ENCODE measurements around the gene HMGCL. TPM values are rescaled to one million over a fixed set of nuclear protein-coding genes. Genes with fewer than 3 reads are reported as not detected.
"Not testable (repeated sequence)": the region's sequence is repeated elsewhere in the genome, so short reads cannot be mapped to it uniquely, and the experiment has no call there.

HMGCL gene
- polyA plus RNA-seq, 4 donors = 68.8 to 83.8 (median 77.1) TPM

DNA sequence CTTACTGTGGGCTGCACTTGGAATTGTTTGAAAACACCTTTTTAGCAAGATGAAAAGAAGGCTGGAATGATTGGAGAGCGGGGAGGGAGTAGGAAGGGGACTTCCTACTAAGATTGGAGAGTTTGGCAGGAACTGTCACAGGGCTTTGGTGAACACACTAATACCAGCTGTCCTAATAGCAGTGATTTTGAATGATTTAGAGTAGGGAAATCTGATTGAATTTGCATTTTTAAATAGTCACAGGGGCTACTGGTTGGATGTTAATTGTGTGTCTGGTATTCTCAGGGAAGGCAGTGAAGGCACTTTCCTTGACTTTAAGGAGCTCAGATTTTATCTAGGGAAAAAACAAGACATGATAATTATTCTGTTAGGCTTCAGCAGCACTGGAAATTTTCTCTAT, 2.5 kb upstream of the HMGCL start:
- no peak for DNase-seq (ENCODE audit: low read depth in 4 of 4, low spot score in 3 of 4)

DNA sequence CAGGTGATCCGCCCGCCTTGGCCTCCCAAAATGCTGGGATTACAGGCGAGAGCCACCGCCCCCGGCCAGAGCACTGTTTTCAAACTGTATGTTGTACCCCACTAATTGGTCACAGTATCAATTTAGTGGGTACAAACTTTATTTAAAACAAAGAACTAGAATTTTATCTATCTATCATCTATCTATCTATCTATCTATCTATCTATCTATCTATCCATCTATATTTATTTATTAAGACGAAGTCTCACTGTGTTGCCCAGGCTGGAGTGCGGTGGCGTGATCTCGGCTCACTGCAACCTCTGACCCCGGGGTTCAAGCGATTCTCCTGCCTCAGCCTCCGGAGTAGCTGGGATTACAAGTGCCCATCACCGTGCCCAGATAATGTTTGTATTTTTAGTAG, 1.4 kb upstream of the HMGCL start:
- DNase-seq (ENCODE audit: low read depth in 4 of 4, low spot score in 3 of 4) = not testable (repeated sequence)

DNA sequence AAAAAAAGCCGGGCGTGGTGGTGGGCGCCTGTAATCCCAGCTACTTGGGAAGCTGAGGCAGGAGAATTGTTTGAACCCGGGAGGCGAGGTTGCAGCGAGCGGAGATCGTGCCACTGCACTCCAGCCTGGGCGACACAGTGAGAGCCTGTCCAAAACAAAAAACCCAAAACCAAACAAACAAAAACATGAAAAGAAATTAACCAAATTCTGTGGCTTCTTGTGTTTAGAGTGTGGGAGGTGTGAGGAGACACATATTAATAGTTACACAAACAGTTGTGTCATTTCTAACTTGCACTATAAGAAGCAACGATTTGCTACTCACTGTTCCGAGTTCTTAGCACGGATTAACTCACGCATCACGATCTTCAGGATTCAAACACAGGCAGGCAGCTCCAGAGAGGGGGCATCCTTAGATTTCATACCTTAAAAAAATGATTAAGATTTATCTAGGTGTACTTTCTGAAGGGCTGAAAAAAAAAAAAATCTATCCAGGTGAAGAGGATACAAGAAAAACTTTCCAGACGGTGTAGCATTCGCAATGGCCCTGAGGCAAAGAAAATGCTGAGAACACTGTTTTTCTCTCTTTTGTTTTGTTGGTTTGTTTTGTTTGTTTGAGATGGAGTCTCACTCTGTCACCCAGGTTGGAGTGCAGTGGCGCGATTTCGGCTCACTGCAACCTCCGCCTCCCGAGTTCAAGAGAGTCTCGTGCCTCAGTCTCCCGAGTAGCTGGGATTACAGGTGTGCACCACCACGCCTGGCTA, 713 bp upstream of the HMGCL start:
- no peak for DNase-seq (ENCODE audit: low read depth in 4 of 4, low spot score in 3 of 4)

DNA sequence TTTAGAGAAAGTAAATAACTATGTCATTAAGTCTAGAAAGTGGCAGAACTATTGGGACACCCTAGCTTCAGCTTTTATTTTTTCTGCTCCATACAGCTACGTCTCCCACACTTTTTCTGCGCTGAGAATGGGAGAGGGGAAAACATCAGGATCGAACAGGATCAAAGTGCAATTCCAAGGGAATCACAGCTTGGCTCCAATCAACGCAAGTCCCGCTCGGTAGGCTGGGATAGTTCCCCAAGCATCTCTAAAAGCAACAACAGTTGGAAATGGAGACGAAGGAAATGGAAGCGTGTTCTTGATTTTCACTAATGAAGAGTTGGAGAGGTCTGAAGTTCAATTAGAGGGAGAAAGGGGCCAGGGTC, 536 bp downstream of the HMGCL start:
- DNase-seq (ENCODE audit: low read depth in 4 of 4, low spot score in 3 of 4) = no peak

DNA sequence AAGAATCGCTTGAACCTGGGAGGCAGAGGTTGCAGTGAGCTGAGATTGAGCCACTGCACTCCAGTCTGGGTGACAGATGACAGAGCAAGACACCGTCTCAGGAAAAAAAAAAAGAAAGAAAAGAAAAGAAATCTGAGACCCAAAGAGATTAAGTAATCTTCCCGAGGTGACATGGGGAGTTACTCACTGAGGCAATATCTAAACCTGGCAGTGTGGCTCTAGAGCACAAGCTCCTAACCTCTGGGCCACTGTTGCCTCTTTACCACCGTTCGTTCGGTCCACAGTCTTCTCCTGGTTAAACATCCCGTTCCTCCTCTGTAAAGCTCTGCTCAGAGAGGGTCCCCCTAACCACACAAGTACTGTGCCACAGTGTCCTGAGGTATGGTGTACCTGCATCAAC, 1.5 kb downstream of the HMGCL start:
- DNase-seq (ENCODE audit: low read depth in 4 of 4, low spot score in 3 of 4) = no peak

DNA sequence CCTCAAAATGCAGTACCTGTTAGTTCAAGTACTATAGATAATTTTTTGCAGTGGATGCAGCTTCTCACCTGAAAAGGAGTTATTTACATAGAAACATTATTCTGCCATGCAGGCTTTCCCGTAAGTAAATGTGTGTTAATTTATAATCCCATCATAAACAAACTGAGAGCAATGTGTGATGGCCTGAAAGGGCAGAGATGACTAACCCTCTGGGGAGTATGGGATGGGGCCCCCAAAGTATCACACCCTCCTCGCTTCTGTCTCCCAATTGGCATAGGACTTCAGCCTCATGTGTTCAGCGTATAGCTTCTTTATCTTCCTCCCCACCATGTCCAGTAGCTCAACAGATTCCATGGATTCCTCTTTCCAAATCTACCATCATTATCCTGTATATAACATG, 7.6 kb downstream of the HMGCL start:
- DNase-seq (ENCODE audit: low read depth in 4 of 4, low spot score in 3 of 4) = no peak

DNA sequence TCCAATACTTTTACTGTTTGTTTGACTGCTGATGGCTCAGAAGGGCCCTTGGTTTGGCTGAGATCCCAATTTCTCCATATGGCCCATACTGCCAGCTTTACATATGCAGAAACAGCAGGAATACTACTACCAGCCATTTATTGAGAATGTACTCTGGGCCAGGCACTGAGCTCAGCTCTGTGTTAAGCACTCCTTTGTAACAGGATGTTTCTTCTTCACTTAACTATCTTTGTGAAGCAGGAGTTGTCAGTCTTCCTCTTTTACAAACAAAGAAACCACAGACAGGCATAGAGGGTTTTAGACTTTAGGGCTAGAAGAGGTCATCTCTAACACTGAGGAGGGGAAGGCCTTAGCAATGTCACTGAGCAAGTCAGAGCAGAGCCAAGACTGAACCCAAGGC, 8.3 kb downstream of the HMGCL start:
- no peak for DNase-seq (ENCODE audit: low read depth in 4 of 4, low spot score in 3 of 4)

DNA sequence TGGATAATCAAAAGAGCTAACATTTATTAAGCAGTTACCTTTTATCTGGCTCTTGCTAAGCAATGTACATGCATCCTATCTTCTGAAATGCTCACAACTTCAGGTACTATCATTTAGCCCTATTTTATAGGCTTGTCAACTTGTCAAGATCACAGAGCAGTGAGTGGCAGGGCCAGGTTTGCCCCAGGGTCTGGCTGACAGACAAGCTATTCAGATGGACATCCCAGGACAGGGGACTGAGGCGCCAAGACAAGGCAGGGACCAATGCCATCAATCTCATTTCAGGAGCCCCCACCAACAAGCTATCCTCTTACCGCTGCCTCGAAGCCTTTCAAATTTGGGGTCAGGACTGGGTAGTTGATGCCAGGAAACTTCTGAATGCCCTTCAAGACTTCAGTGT, 8.9 kb downstream of the HMGCL start:
- no peak for DNase-seq (ENCODE audit: low read depth in 4 of 4, low spot score in 3 of 4)

DNA sequence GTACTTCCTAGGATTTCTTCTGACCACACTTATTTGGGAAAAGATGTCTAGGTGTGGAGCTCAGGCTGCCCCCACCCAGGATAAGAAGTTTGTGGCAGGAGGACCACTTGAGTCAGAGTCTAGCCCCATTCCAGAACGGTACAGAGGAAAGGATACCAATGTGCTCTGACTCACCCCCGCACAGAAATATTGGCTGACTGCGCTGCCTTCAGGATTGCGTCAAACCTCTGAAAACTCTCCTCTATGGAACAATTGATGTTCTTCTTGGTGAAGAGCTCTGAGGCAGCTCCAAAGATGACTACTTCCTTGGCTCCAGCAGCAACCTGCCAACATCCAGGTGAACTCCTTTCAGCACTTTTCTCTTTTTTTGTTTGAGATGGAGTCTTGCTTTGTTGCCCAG, 11.2 kb downstream of the HMGCL start:
- DNase-seq (ENCODE audit: low read depth in 4 of 4, low spot score in 3 of 4) = no peak

DNA sequence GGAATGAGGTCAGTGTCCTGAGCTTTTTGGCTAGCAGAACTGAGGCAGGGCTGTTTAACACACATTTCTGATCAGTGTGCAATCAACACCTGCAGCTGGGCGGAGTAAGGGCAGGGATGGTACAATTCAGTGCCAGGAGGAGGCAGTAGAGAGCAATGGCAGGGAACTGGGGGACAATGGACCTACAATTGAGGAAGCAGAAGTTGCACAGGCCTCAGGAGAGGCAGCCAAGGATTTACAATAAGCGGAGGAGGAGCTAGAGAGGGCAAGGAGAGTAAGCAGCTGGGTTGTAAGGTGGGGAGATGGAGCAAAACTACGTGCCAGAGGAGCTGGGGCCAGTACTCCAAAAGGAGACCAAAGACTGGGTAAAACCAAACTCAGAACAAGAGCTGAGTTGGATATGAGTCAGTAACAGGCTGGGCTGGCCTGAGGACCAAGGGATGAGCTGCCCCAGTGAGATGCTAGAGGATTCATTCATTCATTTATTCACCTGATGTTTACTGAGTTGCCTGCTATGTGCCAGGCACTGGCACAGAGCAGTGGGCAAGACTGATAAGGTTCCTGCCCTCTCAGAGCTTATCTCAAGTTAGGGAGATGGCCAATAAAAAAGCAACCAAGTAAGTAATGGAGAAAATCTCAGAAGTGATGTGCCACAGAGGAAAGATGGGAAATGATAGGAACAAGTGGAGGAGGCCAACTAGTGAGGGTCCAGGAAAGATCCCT, 14.2 kb downstream of the HMGCL start:
- DNase-seq (ENCODE audit: low read depth in 4 of 4, low spot score in 3 of 4) = no peak

DNA sequence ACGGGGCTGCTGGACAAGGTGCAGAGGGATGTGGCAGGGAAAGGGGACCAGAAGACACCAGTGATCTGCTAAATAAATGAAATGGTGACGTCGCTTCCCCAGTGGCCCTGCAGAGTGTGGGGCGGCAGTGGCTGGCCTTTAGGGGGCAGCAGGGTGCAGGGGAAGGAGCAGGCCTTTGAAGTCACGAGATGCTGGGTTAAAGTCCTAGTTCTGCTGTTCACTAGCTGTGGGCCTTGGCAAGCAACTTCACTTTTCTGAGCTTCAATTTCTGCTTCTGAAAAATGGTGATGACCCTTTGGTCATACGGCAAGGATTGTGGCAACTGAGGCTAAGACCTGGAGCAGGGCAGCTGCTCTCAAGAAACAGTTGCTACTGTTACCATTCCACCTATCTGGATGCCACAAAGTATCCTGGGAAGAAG, 15.5 kb downstream of the HMGCL start:
- DNase-seq (ENCODE audit: low read depth in 4 of 4, low spot score in 3 of 4) = no peak

DNA sequence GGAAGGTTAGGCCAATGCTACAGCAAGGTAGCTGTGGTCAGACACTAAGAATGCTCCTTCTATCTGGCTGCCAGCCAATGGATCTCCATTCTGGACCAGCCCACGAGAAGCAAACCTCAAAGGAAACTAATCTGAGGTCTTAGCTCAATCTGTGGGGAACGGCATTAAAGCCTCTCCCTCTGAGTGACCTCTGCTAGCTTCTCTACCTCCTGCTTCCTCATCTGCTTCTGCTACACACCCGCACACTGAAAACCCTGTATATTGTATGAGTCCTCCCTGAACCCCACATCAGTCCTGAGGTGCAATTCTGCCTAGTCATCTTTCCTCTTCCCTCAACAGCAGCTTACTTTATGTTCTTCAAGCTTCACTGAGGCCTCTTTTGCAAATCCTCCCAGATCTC, 17.8 kb downstream of the HMGCL start:
- no peak for DNase-seq (ENCODE audit: low read depth in 4 of 4, low spot score in 3 of 4)

DNA sequence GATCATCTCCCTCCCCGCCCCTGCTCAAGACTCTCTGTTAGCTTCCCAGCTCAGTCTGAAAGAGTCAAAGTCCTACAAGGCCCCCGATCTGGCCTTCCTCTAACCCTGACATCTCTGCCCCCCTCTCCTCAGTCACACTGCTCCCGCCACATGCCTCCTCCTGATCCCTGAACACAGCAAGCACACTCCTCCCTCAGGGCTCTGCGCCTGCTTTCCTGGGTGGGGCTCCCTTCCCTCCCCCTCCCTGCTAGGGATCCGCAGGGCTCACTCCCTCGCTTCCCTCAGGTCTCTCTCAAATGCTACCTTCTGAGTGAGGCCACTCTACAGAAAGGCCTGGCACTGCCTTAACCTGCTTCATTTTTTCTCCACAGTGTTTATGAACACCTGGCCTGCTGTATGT, 18.9 kb downstream of the HMGCL start:
- no peak for DNase-seq (ENCODE audit: low read depth in 4 of 4, low spot score in 3 of 4)

DNA sequence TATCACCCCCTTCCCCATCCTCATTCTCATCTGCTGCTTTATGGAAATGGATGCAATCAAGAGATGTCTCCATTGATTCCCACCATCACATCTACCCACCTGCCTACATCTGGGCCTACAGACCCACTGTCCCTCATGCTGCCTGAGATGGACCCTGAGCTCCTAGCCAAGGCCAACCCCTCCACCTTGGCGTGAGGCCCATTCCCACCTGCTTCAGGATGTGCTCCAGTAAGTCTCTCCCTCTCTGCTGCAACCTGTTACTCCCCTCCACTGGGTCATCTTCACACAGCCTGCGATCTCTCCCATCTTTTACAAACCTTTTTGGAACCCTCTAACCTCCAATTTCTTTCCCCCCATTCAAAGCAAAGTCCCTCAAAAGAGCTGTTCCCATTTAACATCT, 20.2 kb downstream of the HMGCL start:
- DNase-seq (ENCODE audit: low read depth in 4 of 4, low spot score in 3 of 4) = no peak

DNA sequence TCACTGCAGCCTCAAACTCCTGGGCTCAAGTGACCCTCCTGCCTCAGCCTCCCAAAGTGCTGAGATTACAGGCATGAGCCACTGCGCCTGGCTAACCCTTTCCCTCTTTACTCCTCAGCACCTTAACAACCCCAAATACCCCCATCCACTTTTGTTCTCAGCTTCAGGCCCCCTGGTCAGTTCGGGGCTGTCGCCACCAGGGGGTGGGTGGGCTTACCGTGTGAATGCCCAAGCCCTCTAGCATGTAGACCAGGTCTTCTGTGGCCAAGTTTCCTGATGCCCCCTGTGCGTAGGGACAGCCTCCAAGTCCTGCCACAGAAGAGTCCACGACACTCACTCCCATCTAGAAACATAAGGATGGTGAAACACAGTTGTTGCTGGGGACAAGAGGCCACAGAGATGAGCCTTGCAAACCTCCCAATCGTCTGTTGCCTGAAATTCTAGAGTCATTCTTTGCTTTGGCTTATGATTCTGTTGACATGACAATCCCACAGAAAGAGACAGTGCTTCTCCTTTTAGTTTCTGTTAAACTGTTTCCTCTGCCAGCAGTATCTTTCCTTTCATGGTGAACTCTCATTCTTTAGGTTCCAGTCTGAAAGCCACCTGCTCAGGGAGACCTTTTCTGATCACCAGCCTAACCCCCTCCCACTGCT, 20.9 kb downstream of the HMGCL start:
- DNase-seq (ENCODE audit: low read depth in 4 of 4, low spot score in 3 of 4) = no peak

DNA sequence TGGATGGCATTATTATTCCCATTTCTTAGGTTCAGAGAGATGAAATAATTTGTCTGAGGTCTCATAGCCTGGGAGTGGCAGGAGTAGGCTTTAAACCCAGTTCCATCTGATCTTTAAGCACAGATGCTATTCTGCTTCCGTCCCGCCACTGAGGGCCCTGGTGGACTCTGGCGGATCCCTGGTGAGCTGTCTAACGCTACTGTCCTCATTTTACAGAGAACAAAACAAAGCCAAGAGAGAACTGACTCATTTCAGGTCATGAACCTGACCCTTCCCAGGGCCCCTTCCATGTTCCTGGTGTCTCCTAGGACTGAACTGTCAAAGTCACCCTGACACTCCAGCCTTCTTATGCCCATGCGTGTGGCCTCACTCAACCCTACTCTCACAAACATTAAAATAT, 21.6 kb downstream of the HMGCL start:
- no peak for DNase-seq (ENCODE audit: low read depth in 4 of 4, low spot score in 3 of 4)

DNA sequence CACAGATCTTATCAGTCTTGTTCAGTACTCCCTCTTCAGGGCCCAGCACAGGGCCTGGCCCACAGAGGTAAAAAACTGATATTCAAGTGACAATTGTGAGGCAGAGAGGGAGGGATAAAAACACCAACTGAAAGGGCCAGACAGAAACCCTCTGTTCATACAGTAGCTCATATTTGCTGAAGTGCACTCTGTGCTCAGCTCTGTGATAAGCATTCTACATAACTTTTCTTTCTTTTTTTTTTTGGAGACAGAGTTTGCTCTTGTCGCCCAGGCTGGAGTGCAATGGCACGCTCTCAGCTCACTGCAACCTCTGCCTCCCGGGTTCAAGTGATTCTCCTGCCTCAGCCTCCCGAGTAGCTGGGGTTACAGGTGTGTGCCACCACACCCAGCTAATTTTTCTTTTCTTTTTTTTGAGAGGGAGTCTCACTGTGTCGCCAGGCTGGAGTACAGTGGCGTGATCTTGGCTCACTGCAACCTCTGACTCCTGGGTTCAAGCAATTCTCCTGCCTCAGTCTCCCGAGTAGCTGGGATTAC, 22.4 kb downstream of the HMGCL start:
- DNase-seq (ENCODE audit: low read depth in 4 of 4, low spot score in 3 of 4) = not testable (repeated sequence)

DNA sequence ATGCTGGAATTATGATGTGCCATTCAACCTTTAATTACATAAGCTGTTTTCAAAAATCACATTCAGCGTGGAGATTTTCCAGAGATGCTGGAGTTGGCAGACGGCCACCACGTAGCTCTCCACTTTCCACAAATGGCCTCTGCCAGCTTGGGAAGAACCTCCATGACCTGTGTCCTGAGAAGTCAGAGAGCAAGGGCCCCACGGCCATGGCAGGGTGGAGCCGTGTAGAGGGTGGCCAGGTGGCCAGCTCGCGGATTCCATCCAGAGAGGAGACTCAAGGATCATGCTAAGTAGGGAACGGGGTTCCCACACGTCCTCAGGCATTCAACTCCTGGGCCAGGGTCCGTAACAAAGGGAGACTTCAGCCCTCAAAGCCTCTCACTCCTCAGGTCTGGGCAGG, 23.4 kb downstream of the HMGCL start:
- DNase-seq (ENCODE audit: low read depth in 4 of 4, low spot score in 3 of 4) = no peak

DNA sequence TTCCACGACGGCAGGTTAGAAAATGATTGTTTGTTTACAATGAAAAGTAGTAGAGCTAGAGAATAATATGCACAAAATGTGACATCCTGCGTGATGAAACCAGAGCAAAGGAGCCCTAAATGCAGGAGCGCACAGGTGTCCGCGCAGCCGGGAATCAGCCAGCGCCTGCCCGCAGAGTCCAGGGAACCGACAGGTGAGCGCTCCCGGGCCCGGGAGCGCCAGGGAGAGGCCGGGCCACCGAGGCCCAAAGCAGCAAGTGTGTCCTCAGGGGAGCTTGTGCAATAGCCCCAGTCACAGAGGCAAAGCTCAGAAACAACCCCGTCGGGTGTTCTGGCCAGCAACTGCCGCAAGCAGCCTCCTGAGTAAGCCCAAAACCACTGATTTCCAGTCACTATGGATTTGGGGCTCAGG, 23.9 kb downstream of the HMGCL start:
- no peak for DNase-seq (ENCODE audit: low read depth in 4 of 4, low spot score in 3 of 4)

DNA sequence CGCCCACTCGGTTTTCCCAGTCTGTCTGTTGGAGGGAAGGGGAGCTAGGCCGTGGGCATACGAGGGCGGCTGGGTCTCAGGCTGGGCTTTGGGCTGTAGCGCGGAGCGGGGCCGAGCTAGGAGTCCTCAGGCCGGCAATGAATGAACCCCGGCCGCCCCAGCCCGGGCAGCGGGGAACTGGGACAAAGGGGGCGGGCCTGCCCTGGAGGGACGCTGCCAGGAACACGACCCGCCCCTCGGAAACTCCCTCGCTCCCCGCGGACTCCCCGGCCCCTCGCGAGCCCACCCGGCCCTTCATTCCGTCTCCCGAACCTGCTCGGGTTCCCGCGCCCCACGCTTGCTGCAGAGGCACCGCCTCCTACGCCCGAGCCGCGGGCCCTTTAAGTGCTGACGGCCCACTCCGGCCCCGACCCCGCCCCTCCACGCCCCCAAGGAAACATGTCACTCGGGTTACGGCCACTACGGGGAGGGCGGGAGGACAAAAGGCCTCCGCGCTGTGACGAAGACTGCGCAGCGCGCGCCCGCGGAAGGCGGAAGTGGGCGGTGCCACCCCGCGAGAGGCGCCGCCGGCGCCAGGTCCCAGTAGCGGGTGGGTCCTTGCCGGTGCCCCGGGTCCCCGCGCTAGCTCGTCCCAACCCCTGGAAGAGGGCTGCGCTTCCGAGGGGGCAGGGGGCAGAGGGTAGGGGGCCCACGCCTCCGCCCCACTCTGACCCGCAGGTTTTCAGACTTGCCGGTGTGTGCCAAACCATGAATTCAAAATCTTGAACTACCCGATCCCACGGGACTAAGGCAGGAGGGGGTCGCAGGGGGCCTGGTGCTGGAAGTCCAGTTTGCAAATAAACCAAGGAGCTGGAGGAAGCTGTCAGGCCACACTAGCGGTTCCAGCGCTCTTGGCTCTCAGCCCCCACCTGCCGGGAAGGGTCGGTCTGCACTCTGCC, 24.6 kb downstream of the HMGCL start, which contains the start of gene GALE:
TSS of gene GALE (minus strand) at position 355 of the 938 bp plus-strand sequence. CDS start 1,747 bp downstream, outside the sequence.
- peak; percentile 86 to 98 (median 90) for DNase-seq (ENCODE audit: low read depth in 4 of 4, low spot score in 3 of 4)

Data from right renal pelvis (tissue), 4 donors.